Measurements from ENCODE around the gene FBXW8.

The FBXW8 gene

DNA sequence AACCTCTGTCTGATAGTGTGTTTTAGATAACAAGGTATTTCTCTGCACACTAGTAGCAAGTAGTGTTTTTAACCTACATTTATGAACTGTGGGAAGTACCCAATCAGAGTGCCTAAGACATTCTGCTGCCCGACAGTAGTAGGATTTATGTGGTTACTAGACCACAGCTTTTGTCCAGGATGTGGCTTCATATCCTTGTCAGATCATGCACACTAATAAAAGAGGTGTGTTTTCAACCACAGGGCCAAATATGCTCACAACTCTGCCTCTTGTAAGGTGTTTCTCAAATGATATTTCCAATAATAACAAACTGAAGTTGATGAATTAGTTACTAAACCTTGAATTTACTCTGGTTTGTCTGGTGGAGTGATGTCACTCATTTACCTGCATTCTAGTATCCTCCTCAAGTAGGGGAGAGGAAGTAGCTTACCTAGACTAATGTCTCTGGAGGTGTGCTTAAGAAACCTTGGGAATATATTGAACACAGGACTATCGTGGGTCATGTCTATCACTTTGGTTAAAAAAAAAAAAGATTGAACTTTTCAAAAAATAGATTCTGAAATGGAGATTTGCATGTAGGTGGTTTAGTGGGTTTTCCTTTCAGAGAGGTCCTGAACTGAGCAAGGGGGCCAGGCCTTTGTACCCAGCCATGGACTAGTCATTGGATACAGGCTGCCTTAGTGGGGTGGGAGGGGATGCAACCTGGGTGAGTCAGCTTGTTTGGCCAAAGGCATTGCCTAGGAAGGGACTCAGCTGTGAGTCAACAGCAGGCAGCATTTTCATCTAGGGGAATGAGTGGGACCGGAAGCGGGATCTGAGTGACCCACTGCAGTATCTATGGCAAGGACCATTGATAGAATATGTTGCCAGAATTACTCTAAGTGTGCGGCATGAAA, 14.1 kb downstream of the FBXW8 start:
- FAIRE-seq, result no peak
- TF ChIP-seq, protein P1, sequence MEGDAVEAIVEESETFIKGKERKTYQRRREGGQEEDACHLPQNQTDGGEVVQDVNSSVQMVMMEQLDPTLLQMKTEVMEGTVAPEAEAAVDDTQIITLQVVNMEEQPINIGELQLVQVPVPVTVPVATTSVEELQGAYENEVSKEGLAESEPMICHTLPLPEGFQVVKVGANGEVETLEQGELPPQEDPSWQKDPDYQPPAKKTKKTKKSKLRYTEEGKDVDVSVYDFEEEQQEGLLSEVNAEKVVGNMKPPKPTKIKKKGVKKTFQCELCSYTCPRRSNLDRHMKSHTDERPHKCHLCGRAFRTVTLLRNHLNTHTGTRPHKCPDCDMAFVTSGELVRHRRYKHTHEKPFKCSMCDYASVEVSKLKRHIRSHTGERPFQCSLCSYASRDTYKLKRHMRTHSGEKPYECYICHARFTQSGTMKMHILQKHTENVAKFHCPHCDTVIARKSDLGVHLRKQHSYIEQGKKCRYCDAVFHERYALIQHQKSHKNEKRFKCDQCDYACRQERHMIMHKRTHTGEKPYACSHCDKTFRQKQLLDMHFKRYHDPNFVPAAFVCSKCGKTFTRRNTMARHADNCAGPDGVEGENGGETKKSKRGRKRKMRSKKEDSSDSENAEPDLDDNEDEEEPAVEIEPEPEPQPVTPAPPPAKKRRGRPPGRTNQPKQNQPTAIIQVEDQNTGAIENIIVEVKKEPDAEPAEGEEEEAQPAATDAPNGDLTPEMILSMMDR (IDR thresholded peaks at IDR 0.05; ENCODE audit: insufficient read depth, missing control alignments), result no peak
- no peak for DNase-seq (ENCODE audit: insufficient read length, low spot score)

DNA sequence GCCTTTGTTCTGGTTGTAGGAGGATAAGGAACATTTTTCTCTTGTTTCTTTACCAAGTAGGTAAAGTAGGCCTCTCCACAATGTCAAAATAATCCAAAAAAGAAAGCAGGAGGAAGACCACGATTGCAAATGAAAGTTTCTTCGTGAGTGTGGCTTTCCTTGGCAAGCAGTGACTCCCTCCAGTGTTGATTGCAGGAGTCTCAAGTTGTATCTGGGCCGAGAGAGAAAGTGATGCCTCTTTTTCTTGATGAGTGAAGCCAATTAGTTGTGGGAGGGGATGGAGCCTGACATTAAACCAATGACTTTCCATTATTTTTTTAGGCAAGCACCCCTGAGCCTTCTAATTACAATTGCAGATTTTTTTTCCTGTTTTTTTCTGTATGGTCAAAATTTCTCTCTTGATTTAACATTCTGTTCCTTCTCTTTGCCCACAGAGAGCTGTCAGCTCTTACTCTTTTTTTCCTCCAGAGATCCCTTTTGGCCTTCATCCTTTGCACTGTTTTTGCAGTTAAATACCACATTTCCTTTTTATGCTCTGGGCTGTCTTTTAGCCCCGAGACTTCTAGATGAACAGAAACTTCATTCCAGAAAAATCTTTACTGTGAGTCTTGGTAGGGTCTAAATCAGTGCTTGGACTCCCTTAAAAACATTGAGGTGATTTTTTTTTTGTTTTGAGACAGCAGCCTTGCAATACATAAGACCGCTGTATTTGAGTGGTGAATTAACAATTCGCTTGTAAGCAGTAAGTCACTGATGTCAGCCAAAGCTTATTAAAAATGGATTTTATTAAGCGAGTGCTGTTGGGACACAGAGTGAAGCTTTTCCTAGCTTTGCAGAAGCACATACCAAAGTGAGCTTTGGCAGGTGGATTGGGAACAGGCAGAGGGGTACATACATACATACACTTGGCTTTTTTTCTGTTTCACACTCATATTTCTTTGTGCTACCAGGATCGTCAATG, 15.8 kb downstream of the FBXW8 start:
- FAIRE-seq, result no peak
- TF ChIP-seq, protein P1 (IDR thresholded peaks at IDR 0.05; ENCODE audit: insufficient read depth, missing control alignments), result no peak

DNA sequence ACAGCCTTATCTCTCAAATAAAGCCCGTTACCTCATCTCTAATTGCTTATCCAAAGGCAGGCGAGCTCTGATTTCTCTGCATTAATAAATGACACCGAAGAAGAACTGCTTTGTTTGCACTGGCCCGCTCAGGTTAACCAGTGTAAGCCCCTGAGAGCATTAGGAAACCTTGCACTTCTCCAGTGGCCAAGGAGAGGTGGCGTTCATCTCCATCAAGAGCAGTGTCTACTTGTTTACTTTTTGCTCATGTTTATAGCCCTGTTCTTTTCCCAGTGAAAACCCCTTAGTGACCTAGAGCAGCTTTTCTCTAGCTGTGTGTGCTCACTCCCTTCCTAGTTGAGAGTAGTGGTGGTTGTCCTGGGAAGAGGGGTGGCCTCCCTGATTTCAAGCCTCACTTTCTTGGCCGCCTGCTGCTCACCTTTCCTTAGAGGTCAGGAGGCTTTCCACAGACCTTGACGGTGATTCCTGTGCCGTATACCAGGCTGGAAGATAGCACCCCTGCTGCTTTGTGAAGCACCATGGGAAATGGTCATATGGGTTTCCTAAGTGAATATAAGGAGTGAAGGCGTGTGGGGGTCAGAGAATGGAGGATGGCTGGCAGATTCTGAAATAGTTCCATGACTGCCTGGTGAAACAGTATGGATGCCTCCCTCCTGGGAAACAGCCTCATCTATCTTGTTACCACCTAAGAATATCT, 16.6 kb downstream of the FBXW8 start:
- no peak for DNase-seq (ENCODE audit: insufficient read length, low spot score)
- TF ChIP-seq, protein P1 (IDR thresholded peaks at IDR 0.05; ENCODE audit: insufficient read depth, missing control alignments), result no peak
- FAIRE-seq, result no peak

More for the DNA sequence above, 15.8 kb downstream of the FBXW8 start:
- DNase-seq (ENCODE audit: insufficient read length, low spot score), result no peak

DNA sequence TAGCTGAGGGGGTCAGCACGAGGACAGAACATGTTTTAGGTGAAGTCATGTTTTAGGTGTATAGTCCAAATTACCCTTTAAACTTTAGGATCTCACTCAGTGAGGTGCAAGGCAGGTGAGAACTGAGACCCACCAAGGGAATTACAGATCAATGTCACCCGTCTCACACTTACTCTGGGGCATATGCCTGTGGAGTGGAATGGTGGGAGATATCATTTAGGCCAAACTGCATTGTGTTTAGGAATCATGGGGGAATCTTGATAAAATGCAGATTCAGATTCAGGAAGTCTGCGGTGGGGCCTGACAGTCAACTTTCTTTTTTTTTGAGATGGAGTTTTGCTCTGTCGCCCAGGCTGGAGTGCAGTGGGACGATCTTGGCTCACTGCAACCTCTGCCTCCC, 17.8 kb downstream of the FBXW8 start:
- no peak for FAIRE-seq
- DNase-seq (ENCODE audit: insufficient read length, low spot score), result no peak
- TF ChIP-seq, protein P1 (IDR thresholded peaks at IDR 0.05; ENCODE audit: insufficient read depth, missing control alignments), result no peak

DNA sequence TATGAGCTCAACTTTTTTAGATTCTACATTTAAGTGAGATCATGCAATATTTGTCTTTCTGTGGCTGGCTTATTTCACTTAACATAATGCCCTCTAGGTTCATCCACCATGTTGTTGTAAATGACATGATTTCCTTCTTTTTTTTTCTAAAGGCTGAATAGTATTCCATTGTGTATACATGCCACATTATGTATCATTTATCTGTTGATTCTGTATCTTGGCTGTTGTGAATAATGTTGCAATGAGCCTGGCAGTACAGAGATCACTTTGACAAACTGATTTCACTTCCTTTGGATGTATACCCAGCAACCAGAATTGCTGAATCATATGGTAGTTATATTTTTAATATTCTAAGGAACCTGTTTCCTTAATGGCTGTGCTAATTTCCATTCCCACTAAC, 19.1 kb downstream of the FBXW8 start:
- DNase-seq (ENCODE audit: insufficient read length, low spot score) (no peak), FAIRE-seq (no peak)
- TF ChIP-seq, protein P1 (IDR thresholded peaks at IDR 0.05; ENCODE audit: insufficient read depth, missing control alignments), result no peak

DNA sequence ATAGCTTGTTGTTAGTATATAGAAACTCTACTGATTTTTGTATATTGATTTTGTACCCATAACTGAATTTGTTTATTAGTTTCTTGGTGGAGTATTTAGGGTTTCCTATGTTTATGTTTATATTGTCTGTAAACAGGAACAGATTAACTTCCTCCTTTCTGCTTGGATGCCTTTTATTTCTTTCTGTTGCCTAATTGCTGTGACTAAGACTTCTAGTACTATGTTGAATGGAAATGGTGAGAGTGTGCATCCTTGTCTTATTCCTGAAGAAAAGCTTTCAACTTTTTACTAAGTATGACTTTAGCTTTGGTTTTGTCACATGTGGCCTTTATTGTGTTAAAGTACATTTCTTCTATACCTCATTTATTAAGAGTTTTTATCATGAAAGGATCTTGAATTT, 20.9 kb downstream of the FBXW8 start:
- TF ChIP-seq, protein P1 (IDR thresholded peaks at IDR 0.05; ENCODE audit: insufficient read depth, missing control alignments), result no peak
- DNase-seq (ENCODE audit: insufficient read length, low spot score) (no peak), FAIRE-seq (no peak)

All from D721Med (cell line).